Trophoblast cell (in vitro differentiated cells and primary cell): ENCODE results near the gene CEP55.
A peak's percentile ranks its signal among the peaks of the same experiment; 100 is the strongest.

Experiments
- DNase-seq, 2 donors: peaks; one replicate each; pipeline ENCODE4 v3.0.0-alpha.2; 2016
- H2AFZ ChIP-seq: 2 replicates; pipeline ENCODE4 v1.6.1; 2013; ENCODE audit warnings: low read length, moderate library complexity, mild to moderate bottlenecking; ENCODE audit not compliant: insufficient read depth, poor library complexity
- H2AK5ac ChIP-seq: 2 replicates; pipeline ENCODE4 v1.6.1; 2013; ENCODE audit warnings: mild to moderate bottlenecking, low read length
- H2BK120ac ChIP-seq: 2 replicates; pipeline ENCODE4 v1.6.1; 2013; ENCODE audit warnings: low read length, mild to moderate bottlenecking, moderate library complexity; ENCODE audit not compliant: insufficient read depth, poor library complexity
- H2BK12ac ChIP-seq: 2 replicates; pipeline ENCODE4 v1.6.1; 2013; ENCODE audit warnings: mild to moderate bottlenecking, low read length, moderate library complexity
- H2BK5ac ChIP-seq: 2 replicates; pipeline ENCODE4 v1.6.1; 2013; ENCODE audit warnings: low read length, low read depth, moderate library complexity, mild to moderate bottlenecking; ENCODE audit not compliant: poor library complexity
- H3K14ac ChIP-seq: 2 replicates; pipeline ENCODE4 v1.6.1; 2013; ENCODE audit warnings: mild to moderate bottlenecking, low read length
- H3K18ac ChIP-seq: 2 replicates; pipeline ENCODE4 v1.6.1; 2013; ENCODE audit warnings: mild to moderate bottlenecking, low read length
- H3K23ac ChIP-seq: 2 replicates; pipeline ENCODE4 v1.6.1; 2013; ENCODE audit warnings: low read length
- H3K27ac ChIP-seq: 2 replicates; pipeline ENCODE4 v1.5.1; 2013; ENCODE audit warnings: low read depth, mild to moderate bottlenecking, inconsistent platforms, low read length, moderate library complexity
- H3K27me3 ChIP-seq: 2 replicates; pipeline ENCODE4 v1.6.1; 2013; ENCODE audit warnings: inconsistent platforms, mild to moderate bottlenecking, low read length, moderate library complexity; ENCODE audit not compliant: insufficient read depth
- H3K36me3 ChIP-seq, 2 experiments: 1 replicate in 1 of 2; 2 replicates in 1 of 2; pipeline ENCODE4 v1.6.1; 2013; ENCODE audit warnings: low read length in 2 of 2, mild to moderate bottlenecking in 2 of 2, moderate library complexity in 1 of 2; ENCODE audit not compliant: insufficient read depth in 2 of 2, control insufficient read depth in 1 of 2
- H3K4ac ChIP-seq: 2 replicates; pipeline ENCODE4 v1.6.1; 2013; ENCODE audit warnings: low read depth, mild to moderate bottlenecking, low read length, moderate library complexity
- H3K4me1 ChIP-seq, 2 experiments: 1 replicate in 1 of 2; 2 replicates in 1 of 2; pipeline ENCODE4 v1.6.1; 2013; ENCODE audit warnings: low read length in 2 of 2, mild to moderate bottlenecking in 2 of 2, moderate library complexity in 1 of 2; ENCODE audit not compliant: insufficient read depth in 2 of 2, control insufficient read depth in 1 of 2
- H3K4me2 ChIP-seq: 2 replicates; pipeline ENCODE4 v1.6.1; 2013; ENCODE audit warnings: inconsistent platforms, mild to moderate bottlenecking, low read length, moderate library complexity
- H3K4me3 ChIP-seq: 2 replicates; pipeline ENCODE4 v1.5.1; 2013; ENCODE audit warnings: mild to moderate bottlenecking, low read depth, low read length, inconsistent platforms
- H3K79me1 ChIP-seq: one replicate; pipeline ENCODE4 v1.6.1; 2013; ENCODE audit warnings: low read length
- H3K79me2 ChIP-seq: 2 replicates; pipeline ENCODE4 v1.6.1; 2013; ENCODE audit warnings: low read length, mild to moderate bottlenecking; ENCODE audit not compliant: control insufficient read depth, insufficient read depth, poor library complexity
- H3K9ac ChIP-seq: 2 replicates; pipeline ENCODE4 v1.6.1; 2013; ENCODE audit warnings: mild to moderate bottlenecking, low read length
- H3K9me3 ChIP-seq: 2 replicates; pipeline ENCODE4 v1.6.1; 2013; ENCODE audit warnings: low read depth, mild to moderate bottlenecking, control low read depth, inconsistent platforms, low read length; ENCODE audit not compliant: insufficient read depth
- H4K12ac ChIP-seq: 2 replicates; pipeline ENCODE4 v1.6.1; 2013; ENCODE audit warnings: low read depth, mild to moderate bottlenecking, low read length, moderate library complexity
- H4K8ac ChIP-seq: 2 replicates; pipeline ENCODE4 v1.6.1; 2013; ENCODE audit warnings: low read depth, mild to moderate bottlenecking, low read length, moderate library complexity
- H4K91ac ChIP-seq: one replicate; pipeline ENCODE4 v1.6.1; 2013; ENCODE audit warnings: low read depth, mild to moderate bottlenecking, low read length, moderate library complexity
- WGBS: extraction: QIAGEN DNeasy Blood & Tissue Kit; methylation state at CpG from one replicate; pipeline ENCODE4 v1.1.7; 2013; ENCODE audit warnings: missing lambda C conversion rate; ENCODE audit not compliant: insufficient read length, insufficient coverage; ENCODE audit errors: extremely low coverage; 5-methylcytosine and 5-hydroxymethylcytosine counted together

Gene CEP55

GRCh38 chr10:93481637-93482144 lies 14.7 kb upstream of the CEP55 start:
- H2BK5ac ChIP-seq: peak overlapping the region; percentile 92
- no peaks in the 10 kb centered on the region for H3K27me3 ChIP-seq
- H3K23ac ChIP-seq: no peak overlapping the region
- H4K91ac ChIP-seq: peak overlapping the region; percentile 59
- H3K9ac ChIP-seq: peak overlapping the region; percentile 77
- no peaks in the 10 kb centered on the region for H3K36me3 ChIP-seq
- peaks cover 8% of the 10 kb centered on the region for H3K79me2 ChIP-seq
- peak overlapping the region; percentile 67 for H4K8ac ChIP-seq
- H3K9me3 ChIP-seq: no peaks in the 10 kb centered on the region
- H2BK12ac ChIP-seq: peak overlapping the region; percentile 79
- peak overlapping the region; percentile 57 for H4K12ac ChIP-seq
- H3K27ac ChIP-seq: peak overlapping the region; percentile 88
- peak overlapping the region; percentile 90 for H3K4me2 ChIP-seq
- peak overlapping the region; percentile 70 for H3K4me3 ChIP-seq
- H3K79me1 ChIP-seq: peaks cover 12% of the 10 kb centered on the region
- peak overlapping the region; percentile 84 for H3K18ac ChIP-seq
- H3K4ac ChIP-seq: peak overlapping the region; percentile 58
- H2AK5ac ChIP-seq: no peak overlapping the region
- H3K4me1 ChIP-seq: no peaks in the 10 kb centered on the region
- no peak overlapping the region for H2AFZ ChIP-seq
- no CpG with 5 or more reads among the region's 7 CpGs for WGBS
- peak overlapping the region; percentile 75 for H2BK120ac ChIP-seq
- no peak for DNase-seq
- H3K14ac ChIP-seq: peak overlapping the region; percentile 73

GRCh38 chr10:93482145-93482834 lies 14.1 kb upstream of the CEP55 start, which contains the start of gene MYOF:
MYOF (minus strand) TSS chr10:93482334; CDS start chr10:93482194, 140 bp downstream.
- peaks cover 12% of the 10 kb centered on the region for H3K79me1 ChIP-seq
- no peak within 1 kb of the TSS for H2AK5ac ChIP-seq
- H3K27me3 ChIP-seq: no peaks in the 10 kb centered on the region
- H2AFZ ChIP-seq: peak within 1 kb of the TSS; percentile 59
- H4K8ac ChIP-seq: peak within 1 kb of the TSS; percentile 67
- peak within 1 kb of the TSS; percentile 96 for H3K4ac ChIP-seq
- H3K23ac ChIP-seq: no peak within 1 kb of the TSS
- no peaks in the 10 kb centered on the region for H3K36me3 ChIP-seq
- peak within 1 kb of the TSS; percentile 88 for H3K27ac ChIP-seq
- H4K12ac ChIP-seq: peak within 1 kb of the TSS; percentile 68
- peak within 1 kb of the TSS; percentile 92 for H2BK5ac ChIP-seq
- no peaks in the 10 kb centered on the region for H3K4me1 ChIP-seq
- H3K4me2 ChIP-seq: peak within 1 kb of the TSS; percentile 90
- H3K14ac ChIP-seq: peak within 1 kb of the TSS; percentile 73
- H3K9ac ChIP-seq: peak within 1 kb of the TSS; percentile 77
- peak within 1 kb of the TSS; percentile 59 for H4K91ac ChIP-seq
- WGBS: no CpG with 5 or more reads among the region's 27 CpGs
- no peaks in the 10 kb centered on the region for H3K9me3 ChIP-seq
- peak within 1 kb of the TSS; percentile 84 for H3K18ac ChIP-seq
- H2BK120ac ChIP-seq: peak within 1 kb of the TSS; percentile 75
- peaks cover 8% of the 10 kb centered on the region for H3K79me2 ChIP-seq
- DNase-seq: peak; percentile 93 to 97
- peak within 1 kb of the TSS; percentile 70 for H3K4me3 ChIP-seq
- peak within 1 kb of the TSS; percentile 88 for H2BK12ac ChIP-seq

DNA sequence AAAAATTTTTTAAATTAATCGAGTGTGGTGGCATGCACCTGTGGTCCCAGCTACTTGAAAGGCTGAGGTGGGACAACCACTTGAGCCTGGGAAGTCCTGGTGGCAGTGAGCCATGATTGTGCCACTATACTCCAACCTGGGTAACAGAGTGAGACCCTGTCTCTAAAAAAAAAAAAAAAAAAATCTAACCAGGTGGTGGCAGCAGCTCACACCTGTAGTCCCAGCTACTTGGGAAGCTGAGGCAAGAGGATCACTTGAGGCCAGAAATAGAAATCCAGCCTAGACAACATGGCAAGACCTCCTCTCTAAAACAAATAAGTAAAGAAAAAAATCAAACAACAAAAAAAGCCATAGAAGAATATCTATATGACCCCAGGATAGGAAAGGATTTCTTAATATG lies 10.7 kb upstream of the CEP55 start:
- Histone ChIP-seq H4K8ac (no peak overlapping the region), H3K27ac (no peak overlapping the region), H2BK12ac (no peak overlapping the region), H3K18ac (no peak overlapping the region), H3K79me2 (peaks cover 6% of the 10 kb centered on the region), H2BK120ac (no peak overlapping the region), H3K9me3 (peaks cover 1% of the 10 kb centered on the region), H3K4me1 (peaks cover 0 to 5% of the 10 kb centered on the region in 2 experiments), H3K23ac (no peak overlapping the region), H3K27me3 (no peaks in the 10 kb centered on the region), H4K91ac (no peak overlapping the region), H3K14ac (no peak overlapping the region), H3K79me1 (peaks cover 11% of the 10 kb centered on the region), H2AK5ac (no peak overlapping the region), H2AFZ (no peak overlapping the region), H3K9ac (no peak overlapping the region), H3K36me3 (no peaks in the 10 kb centered on the region), H3K4ac (no peak overlapping the region), H2BK5ac (no peak overlapping the region), H3K4me3 (no peak overlapping the region), H3K4me2 (no peak overlapping the region), H4K12ac (no peak overlapping the region)
- WGBS: no CpG with 5 or more reads among the region's 1 CpG
- no peak for DNase-seq

- no peaks in the 10 kb centered on the region for H3K27me3 ChIP-seq
- H3K4me2 ChIP-seq: no peak overlapping the region
- peak overlapping the region; percentile 37 for H3K4me3 ChIP-seq
- H3K23ac ChIP-seq: no peak overlapping the region
- H3K4ac ChIP-seq: no peak overlapping the region
- H3K36me3 ChIP-seq: no peaks in the 10 kb centered on the region
- no peak overlapping the region for H2BK12ac ChIP-seq
- H2AFZ ChIP-seq: no peak overlapping the region
- no peak overlapping the region for H3K27ac ChIP-seq
- no peaks in the 10 kb centered on the region for H3K79me1 ChIP-seq
- no CpG with 5 or more reads among the region's 4 CpGs for WGBS
- H4K8ac ChIP-seq: no peak overlapping the region
- no peak overlapping the region for H2AK5ac ChIP-seq
- H3K18ac ChIP-seq: no peak overlapping the region
- H4K12ac ChIP-seq: no peak overlapping the region
- H3K9me3 ChIP-seq: peaks cover 1% of the 10 kb centered on the region
- H3K4me1 ChIP-seq: peaks cover 4 to 7% of the 10 kb centered on the region in 2 experiments
- H4K91ac ChIP-seq: no peak overlapping the region
- no peaks in the 10 kb centered on the region for H3K79me2 ChIP-seq
- H3K9ac ChIP-seq: no peak overlapping the region
- no peak overlapping the region for H3K14ac ChIP-seq
- H2BK120ac ChIP-seq: no peak overlapping the region
- H2BK5ac ChIP-seq: no peak overlapping the region
- DNase-seq: peak; percentile 8 to 52
These were observed 7.4 kb upstream of the CEP55 start for GRCh38 chr10:93488956-93489528.
